RCC 7860 (cell line): Measurements from ENCODE around the gene TRIM44.
"Not testable (repeated sequence)": the region's sequence is repeated elsewhere in the genome, so short reads cannot be mapped to it uniquely, and the experiment has no call there.

ENCODE experiments used
- DNase-seq: peaks from one replicate; pipeline ENCODE4 v3.0.0-alpha.2; 2015; ENCODE audit warnings: low spot score
- FAIRE-seq: peaks from 2 replicates; lab custom pipeline; 2012; peaks lifted over from hg19 to GRCh38; lab: Jason Lieb, UNC

The TRIM44 gene

GRCh38 chr11:35714882-35715627 lies 52.5 kb downstream of the TRIM44 start:
- peak; percentile 14 for DNase-seq
- no peak for FAIRE-seq

GRCh38 chr11:35715677-35716076 lies 53.1 kb downstream of the TRIM44 start:
- DNase-seq, FAIRE-seq: not testable (repeated sequence)

GRCh38 chr11:35717043-35717442 lies 54.5 kb downstream of the TRIM44 start:
- DNase-seq: no peak
- no peak for FAIRE-seq

- no peak for DNase-seq
- no peak for FAIRE-seq
These were observed 54.9 kb downstream of the TRIM44 start for GRCh38 chr11:35717520-35717919.

- FAIRE-seq (no peak), DNase-seq (no peak)
These were observed 59.2 kb downstream of the TRIM44 start for GRCh38 chr11:35721651-35722282.

GRCh38 chr11:35722641-35723040 lies 60.1 kb downstream of the TRIM44 start:
- DNase-seq: no peak
- FAIRE-seq: no peak

GRCh38 chr11:35723493-35723892 lies 60.9 kb downstream of the TRIM44 start:
- DNase-seq: no peak

GRCh38 chr11:35723913-35724312 lies 61.3 kb downstream of the TRIM44 start:
- DNase-seq: no peak
- FAIRE-seq: no peak

More at GRCh38 chr11:35723493-35723892, 60.9 kb downstream of the TRIM44 start:
- no peak for FAIRE-seq

- peak; percentile 66 for DNase-seq
These were observed 63.3 kb downstream of the TRIM44 start for GRCh38 chr11:35725885-35726284.

GRCh38 chr11:35727140-35727539 lies 64.6 kb downstream of the TRIM44 start:
- no peak for FAIRE-seq
- DNase-seq: no peak

More at GRCh38 chr11:35725885-35726284, 63.3 kb downstream of the TRIM44 start:
- peak; percentile 66 for FAIRE-seq

GRCh38 chr11:35730254-35730653 lies 67.7 kb downstream of the TRIM44 start:
- DNase-seq: no peak
- FAIRE-seq: no peak

GRCh38 chr11:35734669-35735410 lies 72.3 kb downstream of the TRIM44 start:
- DNase-seq (no peak), FAIRE-seq (peak; percentile 51)

GRCh38 chr11:35735411-35735810 lies 72.8 kb downstream of the TRIM44 start:
- FAIRE-seq (no peak), DNase-seq (no peak)

- no peak for FAIRE-seq
These were observed 73.3 kb downstream of the TRIM44 start for GRCh38 chr11:35735903-35736302.

GRCh38 chr11:35736952-35737351 lies 74.4 kb downstream of the TRIM44 start:
- no peak for FAIRE-seq

More at GRCh38 chr11:35735903-35736302, 73.3 kb downstream of the TRIM44 start:
- no peak for DNase-seq

GRCh38 chr11:35740061-35740799 lies 77.7 kb downstream of the TRIM44 start:
- FAIRE-seq (no peak), DNase-seq (no peak)

More at GRCh38 chr11:35736952-35737351, 74.4 kb downstream of the TRIM44 start:
- DNase-seq: no peak

GRCh38 chr11:35742707-35743454 lies 80.3 kb downstream of the TRIM44 start:
- DNase-seq (no peak), FAIRE-seq (no peak)

GRCh38 chr11:35746356-35747153 lies 84.0 kb downstream of the TRIM44 start:
- no peak for DNase-seq

GRCh38 chr11:35747668-35748067 lies 85.1 kb downstream of the TRIM44 start:
- FAIRE-seq (no peak), DNase-seq (no peak)

More at GRCh38 chr11:35746356-35747153, 84.0 kb downstream of the TRIM44 start:
- FAIRE-seq: no peak
